Occipital lobe (tissue), 2 donors: Measurements from ENCODE around the gene NUPR1. TPM values are rescaled to one million over a fixed set of nuclear protein-coding genes. Genes with fewer than 3 reads are reported as not detected.
"Not testable (repeated sequence)": the region's sequence is repeated elsewhere in the genome, so short reads cannot be mapped to it uniquely, and the experiment has no call there.

Experiments
- DNase-seq: peaks from one replicate; lab custom pipeline; 2025; lab: John Stamatoyannopoulos, UW
- total RNA-seq: library from RNA; depleted of rRNA; stranded (reverse); fragments of >200 nt; gene quantifications from one replicate; pipeline ENCODE4 v1.2.3, GENCODE V29; 2014

Gene NUPR1, protein sequence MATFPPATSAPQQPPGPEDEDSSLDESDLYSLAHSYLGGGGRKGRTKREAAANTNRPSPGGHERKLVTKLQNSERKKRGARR
- 0.16 TPM for total RNA-seq

DNA sequence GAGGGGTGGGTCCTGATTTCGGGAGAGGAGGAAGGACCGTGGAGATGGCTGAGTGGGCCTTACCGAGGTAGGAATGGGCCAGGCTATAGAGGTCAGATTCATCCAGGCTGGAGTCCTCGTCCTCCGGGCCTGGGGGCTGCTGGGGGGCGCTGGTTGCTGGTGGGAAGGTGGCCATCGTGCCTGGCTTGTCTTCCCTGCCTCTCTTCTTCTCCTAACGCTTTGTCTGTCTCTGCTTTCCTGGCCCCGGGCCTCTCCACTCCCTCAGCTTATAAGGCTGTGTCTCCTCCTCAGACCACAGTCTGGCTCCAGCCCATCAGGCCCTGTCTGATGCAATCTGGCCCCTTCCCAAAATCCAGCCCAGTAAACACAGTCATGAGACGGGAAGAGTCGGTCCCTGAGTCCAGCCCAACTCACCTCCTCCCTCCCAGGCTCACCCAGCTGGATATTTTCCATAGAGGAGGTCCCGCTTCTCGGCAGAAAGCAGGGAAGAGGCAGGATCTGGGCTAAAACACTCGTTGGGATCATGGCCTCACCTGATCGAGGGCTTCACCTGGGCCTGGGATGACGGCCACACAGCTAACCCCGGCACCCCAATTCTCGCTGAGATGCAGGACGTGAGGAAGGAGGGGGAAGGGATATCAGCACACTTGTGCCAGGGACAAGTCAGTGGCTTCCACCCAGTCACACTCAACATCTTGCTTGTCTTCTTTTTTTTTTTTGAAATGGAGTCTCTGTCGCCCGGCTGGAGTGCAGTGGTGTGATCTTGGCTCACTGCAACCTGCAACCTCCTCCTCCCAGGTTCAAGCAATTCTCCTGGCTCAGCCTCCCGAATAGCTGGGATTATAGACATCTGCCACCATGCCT is at the start of gene NUPR1:
Gene NUPR1 (minus strand): TSS at position 242 of the 864 bp plus-strand sequence. CDS start 67 bp downstream, at position 175.
- DNase-seq = peak; percentile 28

DNA sequence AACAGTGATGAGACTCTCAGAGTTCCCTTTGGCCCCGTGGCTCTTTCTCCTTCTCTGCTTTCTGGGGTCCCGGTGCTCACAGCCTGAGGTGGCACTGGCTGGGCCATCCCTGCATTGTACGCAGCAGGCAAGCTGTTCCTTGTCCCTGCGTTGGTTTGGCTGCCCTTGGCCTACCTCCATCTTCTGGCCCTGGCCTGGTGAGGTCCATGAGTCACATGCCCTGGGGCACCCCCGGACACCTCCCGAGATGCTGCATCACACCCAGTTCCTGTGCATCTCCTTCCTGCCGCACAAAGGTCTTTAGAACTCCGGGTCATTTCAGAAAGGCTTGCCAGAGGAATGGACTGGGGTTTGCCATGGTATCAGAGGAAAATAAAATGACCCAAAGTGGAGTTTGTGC is 48.6 kb upstream of the NUPR1 start:
- DNase-seq = no peak

DNA sequence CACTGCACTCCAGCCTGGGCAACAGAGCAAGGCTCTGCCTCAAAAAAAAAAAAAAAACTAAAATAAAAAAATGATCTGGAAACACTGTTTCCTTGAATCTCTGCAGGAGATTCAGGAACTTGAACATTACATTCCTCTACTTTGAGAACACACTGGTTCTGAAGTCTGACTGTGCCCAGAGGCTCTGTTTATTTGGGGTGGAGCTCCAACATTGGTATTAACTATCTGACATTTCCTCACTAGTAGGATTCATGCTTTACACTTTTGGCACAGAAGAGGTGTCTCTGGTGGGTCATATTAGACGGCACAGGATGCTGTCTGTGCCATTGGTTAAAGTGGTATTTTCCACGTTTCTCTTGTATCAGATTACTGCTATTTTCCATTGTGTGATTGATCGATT is 47.7 kb upstream of the NUPR1 start:
- DNase-seq = no peak

DNA sequence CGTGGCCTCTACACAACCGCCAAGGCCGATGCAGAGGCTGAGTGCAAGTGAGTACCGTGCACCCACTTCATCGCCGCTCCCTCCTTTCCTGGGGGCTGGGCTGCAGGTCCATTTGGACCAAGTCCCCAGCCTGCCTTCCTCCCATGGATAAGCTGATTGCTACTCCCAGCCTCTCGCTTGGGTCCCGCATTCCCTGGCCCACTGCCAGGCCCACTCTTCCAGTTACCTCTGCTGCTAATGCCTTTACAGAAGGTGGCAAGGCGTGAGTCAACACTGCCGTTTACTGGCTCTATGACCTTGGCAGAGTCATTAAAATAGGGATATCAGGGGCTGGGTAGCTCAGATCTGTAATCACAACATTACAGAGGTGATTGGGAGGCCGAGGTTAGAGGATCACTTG is 46.9 kb upstream of the NUPR1 start:
- no peak for DNase-seq

DNA sequence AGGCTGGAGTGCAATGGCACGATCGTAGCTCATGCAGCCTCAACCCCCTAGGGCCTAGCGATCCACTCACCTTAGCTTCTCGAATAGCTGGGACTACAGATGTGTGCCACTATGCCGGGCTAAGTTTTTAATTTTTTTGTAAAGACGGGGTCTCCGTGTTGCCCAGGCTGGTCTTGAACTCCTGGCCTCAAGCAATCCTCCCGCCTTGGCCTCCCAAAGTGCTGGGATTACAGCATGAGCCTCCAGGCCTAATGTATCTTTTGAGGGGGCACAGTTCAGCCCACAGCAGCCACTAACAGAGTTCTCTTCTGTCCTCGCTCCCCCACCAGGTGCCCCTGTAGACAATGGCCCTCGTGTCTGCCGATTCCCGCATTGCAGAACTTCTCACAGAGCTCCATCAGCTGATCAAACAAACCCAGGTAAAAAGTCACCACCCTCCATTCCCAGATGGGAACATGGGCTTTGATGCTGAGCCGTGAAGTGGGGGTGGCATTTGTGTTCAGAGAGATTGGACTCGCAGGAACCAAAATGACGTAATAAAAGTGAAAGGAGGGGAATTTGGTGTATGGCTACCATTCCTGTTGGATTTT is 42.0 kb upstream of the NUPR1 start:
- no peak for DNase-seq

DNA sequence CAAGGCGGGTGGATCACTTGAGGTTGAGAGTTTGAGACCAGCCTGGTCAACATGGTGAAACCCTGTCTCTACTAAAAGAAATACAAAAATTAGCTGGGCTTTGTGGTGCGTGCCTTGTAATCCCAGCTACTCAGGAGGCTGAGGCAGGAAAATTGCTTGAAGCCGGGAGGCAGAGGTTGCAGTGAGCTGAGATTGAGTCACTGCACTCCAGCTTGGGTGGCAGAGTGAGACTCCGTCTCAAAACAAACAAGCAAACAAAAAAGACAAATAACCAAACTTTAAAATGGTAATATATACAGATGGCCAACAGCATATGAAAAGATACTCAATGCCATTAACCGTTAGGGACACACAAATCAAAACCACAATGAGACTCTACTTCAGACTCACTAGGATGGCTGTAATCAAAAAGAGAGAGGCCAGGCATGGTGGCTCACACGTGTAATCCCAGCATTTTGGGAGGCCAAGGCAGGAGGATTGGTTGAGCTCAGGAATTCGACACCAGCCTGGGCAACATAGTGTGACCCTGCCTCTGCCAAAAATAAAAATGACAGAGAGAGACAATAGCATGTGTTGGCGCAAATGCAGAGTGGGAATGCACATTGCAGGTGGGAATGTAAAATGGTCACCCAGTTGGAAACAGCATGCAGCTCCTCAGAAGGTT is 36.8 kb upstream of the NUPR1 start:
- no peak for DNase-seq

DNA sequence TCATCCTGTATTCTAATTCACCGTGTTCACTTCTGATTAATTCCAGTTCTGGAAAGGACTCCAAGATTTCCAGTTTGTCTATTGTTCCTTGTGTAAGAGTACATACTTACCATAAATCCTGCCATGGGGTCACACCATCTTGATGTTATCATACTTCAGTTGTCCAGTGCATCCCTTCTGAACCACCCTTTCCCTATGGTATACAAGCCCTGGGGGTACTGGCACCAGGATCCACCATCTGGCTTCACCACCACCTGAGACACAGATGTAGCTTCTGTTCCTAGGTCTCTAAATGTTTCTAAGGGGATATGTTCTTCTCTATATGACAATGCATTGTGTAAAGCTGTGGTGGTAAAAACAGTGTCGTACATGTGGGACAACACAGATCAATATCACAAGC is 36.2 kb upstream of the NUPR1 start:
- DNase-seq = no peak

DNA sequence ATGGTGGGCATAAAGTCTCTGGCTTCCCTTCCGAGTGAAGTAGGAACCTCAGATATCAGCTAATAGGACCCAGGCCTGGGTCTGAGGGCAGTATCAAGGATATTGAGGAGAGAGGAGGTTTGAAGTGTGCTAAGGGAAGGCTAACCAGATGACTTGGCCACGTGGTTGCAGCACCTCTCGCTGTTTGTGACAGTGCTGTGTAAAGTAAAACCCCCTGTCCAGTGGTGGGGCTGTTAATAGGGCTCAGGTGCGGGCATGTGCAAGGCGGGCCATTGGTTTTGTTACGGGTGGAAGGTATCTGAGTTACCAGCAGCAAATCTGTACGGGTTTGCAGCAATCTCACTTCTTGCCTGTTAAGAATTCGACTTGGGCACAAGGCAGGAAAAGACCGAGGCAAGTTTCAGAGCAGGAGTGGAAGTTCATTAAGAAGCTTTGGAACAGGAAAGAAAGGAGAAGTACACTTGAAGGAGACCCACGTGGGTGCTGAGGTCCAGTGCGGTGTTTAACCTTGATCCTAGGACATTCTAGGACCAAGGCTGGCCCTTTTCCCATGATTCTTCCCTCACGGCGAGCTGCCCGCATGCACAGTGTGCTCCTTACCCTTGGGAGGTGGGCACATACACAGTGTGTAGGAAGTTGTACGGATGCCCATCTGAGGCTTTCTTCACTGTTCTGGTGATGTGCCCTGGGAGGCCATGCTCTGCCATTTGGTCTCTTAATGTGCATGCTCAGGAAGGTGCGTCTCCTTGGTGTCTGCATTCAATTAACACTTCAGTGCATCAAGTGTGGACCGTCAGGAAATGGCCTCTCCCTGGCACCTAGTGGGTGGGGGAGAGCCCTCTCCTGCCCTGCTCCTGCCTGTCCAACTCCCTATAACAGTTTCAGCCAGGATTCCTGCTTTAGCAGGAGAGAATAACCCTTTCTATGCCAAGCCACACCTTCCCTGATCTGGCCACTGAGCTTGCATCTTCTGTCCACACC is 35.3 kb upstream of the NUPR1 start:
- no peak for DNase-seq

DNA sequence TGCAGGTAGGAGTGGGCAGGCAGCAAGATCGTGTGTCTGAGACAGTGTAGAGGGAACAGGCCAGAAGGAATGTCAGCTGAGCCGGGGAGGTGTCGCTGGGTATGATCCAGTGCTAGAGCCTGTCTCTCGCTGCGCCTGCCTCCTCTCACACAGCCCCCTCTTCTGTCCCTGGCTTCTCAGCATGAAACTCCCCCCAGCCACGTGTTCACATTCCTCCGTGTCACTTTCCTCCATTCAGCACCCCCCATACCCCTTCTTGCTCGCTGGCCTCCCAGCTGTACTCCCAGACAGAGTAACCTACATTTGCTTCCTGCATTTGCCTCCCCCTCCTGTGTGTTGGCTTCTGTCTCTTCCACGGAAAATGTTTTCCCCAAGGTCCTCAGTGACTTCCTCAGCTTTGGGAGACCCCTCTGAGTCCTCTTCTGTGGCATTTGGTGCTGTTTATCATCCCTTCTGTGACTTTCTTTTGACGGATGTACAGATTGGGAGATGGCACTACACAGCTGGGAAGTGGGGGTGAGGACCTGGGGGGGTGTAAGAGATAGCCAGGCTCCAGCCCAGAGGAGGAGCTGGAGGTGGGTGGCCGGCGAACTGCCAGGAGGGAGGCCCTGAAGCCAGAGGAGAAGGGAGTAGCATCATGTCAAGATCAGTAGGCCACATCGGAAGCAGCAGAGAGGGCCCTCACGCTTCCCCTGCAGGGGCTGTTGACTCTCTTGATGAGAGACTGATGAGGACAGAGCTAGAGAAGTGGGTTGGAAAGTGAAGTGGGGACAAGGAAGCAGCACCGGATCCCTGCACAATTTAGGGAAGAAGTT is 34.1 kb upstream of the NUPR1 start:
- peak; percentile 43 for DNase-seq

DNA sequence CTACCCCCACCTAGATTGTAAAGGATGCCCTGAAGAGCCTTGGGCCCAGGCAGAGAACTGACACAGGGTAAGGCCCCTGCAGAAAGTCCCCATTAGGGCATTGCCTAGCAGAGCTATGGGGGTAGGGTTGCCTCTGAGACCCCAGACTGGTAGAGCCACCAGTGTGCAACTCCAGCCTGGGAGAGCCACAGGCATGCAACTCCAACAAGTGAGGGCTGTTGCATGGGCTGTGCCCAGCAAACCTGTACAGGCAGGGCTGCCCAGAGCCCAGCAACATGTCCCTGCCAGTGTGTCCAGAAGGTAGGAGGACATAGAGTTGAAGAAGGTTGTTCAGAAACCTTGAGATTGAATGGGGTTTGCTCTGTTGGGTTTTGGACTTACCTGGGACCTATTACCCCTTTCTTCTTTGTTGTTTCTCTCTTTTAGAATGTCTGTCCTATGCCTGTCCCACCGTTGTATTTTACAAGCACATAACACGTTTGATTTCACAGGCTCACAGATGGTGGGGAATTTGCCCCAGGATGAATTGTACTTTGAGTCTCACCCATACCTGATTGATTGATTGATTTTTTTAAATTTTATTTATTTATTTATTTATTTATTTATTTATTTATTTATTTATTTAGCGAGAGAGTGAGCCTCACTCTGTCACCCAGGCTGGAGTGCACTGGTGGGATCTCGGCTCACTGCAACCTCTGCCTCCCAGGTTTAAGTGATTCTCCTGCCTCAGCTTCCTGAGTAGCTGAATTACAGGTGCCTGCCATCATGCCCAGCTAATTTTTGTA is 31.4 kb upstream of the NUPR1 start:
- DNase-seq = no peak

DNA sequence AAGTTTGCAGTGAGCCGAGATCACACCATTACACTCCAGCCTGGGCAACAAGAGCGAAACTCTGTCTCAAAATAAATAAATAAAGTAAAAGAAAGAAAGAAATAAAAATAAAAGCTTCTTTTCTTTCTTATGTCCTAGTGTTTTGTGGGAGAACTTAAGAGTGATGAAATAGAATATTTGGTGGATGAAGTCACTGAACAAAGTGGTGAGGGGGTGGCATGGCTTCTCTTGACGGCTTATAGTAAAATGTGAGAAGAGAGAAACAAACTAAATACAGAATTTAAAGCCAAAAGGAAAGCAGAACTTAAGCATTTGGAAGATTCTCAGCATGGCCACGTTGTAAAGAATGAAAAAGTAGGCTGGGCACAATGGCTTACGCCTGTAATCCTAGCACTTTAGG is 30.2 kb upstream of the NUPR1 start:
- DNase-seq = no peak

DNA sequence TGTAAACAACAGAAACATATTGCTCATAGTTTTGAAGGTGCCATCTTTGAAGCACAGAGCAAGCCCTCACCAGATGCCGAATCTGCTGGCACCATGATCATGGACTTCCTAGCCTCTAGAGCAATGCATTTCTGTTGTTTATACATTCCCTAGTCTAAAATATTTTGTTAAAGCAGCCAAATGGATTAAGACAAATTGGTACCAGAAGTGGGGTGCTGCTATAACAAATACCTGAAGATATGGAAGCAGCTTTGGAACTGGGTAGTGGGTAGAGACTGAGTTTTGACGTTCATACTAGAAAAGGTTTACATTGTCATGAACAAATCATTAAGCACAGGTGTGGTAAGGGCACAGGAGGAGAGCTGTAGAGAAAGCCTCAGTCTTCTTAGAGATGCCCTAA is 28.5 kb upstream of the NUPR1 start:
- DNase-seq = no peak

DNA sequence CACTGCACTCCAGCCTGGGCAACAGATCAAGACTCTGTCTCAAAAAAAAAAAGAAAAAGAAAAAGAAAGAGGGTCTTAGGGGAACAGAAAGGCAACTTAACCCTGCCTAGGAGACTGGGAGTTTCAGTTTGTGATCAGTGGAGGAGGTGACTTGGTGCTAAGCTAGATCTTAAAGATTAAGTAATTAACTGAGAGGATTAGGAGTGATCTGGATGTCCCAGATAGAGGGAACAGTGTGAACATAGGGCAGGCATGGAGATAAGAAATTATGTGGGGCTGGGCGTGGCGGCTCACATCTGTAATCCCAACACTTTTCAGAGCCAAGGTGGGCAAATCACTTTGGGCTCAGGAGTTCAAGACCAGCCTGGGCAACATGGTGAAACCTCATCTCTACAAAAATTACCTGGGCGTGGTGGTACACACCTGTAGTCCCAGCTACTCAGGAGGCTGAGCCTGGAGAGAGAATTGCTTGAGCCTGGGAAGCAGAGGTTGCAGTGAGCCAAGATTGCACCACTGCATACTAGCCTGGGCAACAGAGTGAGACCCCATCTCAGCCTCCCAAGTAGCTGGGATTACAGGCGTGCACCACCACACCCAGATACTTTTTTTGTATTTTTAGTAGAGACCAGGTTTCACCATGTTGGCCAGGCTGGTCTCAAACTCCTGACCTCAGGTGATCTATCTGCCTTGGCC is 27.6 kb upstream of the NUPR1 start:
- DNase-seq = not testable (repeated sequence)

DNA sequence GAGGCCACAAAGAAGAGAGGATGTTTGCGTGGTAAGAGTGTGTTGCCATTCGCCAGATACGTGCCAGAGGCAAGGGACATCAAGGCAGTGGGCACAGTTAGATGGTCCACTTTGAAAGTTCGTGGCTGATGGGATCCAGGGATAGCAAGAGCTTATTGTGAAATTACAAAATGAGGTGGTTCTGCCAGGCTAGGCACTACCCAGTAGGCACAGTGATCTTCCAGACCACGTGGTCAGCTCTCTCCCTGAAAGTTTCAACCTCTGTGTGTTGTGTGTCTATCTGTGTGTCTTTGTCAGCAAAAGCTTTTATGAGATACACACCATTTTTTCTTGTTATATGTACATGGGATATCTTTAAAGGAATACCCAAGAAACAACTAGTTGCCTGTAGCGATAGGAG is 24.4 kb upstream of the NUPR1 start:
- DNase-seq = no peak

DNA sequence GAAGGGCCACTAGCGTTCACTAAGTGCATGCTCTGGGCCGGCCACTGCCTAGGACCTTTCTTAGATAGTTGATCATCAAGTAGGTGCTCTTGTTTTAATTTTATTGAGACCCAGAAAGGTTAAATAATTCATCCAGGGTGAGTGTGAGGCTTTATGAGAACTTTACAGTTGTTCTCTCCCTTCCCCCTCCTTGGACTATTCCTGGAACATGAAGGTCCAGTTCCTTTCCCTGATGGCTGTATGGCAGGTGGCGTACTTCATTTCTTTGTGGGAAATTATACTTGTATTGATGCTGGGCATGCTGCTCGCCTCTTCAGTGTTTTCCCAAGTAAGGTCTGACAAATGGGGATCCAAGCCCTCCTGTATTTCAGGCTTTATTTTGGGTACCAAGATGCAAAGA is 23.4 kb upstream of the NUPR1 start:
- DNase-seq = no peak

DNA sequence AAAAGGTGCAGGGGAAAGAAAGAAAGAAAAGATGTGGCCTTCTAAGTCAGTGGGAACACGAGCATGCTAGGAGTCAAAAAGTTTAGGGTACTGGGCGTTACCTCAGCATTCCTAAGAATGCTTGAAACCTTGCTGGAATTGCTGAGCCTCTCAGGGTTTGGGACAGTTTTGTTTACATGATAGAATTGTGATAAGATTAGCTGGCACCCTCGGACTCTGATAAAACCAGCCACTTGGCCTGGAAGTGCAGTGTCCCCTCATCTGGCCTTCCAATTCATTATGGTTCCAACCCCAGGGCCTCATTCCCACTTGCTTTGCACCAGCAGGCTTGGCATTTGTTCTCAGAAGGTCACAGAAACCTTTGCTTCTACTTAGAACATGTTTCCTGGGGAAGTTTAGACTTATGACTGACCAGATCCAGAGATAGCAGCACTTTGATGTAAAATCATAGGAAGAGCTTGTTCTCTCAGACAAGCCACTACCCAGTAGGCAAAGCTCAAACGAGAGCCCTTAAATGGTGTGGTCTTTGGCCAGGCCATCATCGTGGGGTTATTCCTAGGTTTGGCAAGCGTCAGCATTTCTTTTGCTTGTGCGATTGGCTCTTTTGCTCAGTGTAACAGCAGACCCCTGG is 22.9 kb upstream of the NUPR1 start:
- no peak for DNase-seq

DNA sequence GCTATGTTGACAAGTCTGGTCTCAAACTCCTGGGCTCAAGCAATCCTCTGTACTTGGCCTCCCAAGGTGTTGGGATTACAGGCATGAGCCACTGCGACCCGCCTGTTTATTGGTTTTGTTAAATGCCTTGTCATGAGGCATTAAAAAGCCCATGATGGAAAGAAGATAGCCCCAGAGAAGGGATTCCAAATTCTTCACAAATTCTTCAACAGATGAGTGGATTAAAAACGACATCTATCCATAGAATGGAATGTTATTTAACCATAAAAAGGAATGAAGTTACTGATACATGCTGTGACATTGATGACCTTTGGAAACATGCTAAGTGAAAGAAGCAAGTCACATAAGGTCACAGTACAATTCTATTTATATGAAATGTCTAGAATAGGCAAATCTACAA is 19.7 kb upstream of the NUPR1 start:
- no peak for DNase-seq

DNA sequence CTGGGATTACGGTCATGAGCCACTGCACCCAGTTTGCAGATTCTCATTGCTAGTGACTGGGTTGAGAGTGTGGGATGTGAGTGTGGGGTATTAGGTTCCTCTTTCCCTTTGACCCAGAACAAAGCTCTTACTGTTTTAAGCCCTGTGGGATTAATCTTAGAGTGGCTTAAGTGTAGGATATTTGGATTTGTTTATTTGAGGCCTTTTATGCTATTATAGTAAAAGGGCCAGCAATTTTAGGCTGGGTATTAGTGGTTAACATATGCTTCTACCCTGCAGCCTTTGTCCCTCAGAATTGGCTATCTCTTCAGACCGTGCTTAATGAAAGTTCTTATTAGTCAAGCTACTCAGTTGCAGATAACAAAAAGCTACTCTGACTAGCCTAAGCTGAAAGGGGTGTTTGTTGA is 18.1 kb upstream of the NUPR1 start:
- DNase-seq = no peak
